NCI-H1105 (cell line): ENCODE data around the gene GYG1.

Experiments used
- DNase-seq: peaks from one replicate; lab custom pipeline; 2025; lab: John Stamatoyannopoulos, UW

The GYG1 gene

DNA sequence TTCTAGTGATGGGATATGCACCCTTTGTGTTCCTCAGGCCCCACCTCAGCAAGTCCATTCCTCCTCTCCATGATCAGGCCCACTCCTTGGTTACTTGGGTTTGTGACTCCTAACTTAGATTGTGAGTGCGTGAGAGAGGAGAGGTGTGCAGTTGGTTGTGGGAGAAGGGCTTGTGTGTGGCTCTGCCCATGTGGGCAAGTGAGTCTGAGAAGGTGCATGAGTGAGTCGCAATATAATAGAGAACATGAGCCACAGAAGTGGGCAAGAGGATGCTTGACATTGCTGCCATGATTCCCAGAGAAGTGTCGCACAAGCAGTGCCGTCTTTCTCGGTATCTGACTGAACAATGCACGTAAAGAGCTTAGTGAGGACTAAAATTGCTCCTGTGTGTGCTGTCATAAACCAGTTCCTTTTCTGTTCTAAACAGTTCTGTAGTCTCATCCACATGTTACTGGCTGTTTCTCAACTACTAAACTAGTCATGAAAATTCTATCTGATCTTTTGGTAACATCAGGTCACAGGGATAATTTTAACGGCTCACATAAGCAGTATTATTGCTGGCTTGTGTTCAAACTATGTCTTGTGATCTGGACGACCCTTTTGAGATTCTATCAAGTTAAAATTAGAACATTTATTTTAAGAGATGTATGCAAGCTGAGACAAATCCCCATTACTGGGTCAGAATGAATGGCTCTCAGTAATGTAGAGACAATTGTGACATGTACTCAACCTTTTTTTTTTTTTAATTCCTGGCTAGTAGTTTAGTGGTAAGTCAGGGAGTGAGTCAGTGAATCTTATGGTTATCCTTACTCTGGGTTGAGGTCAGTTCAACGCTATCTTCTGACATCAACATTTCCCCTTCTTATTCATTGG, 25.6 kb downstream of the GYG1 start:
- no peak for DNase-seq

DNA sequence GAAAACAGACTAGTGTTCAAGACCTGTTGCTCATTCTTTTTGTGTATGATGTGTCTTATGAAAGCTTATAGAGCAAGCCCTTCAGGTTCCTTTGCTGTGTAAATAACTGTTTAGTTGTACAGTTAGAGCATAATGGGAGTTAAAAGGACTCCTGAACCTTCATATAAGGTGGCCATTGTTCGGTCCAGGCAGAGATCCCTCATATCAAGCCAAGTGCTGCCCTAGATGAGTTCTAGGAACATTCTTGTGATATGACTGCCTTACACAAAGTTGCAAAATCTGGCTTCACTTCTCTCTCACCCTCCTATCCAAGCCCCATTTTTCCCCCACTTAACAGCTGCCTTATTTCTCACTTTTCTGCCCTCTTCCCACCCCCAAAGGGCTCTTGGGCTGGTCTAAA, 26.9 kb downstream of the GYG1 start:
- no peak for DNase-seq

- DNase-seq = no peak
Measured at GRCh38 chr3:149019580-149019979, 28.2 kb downstream of the GYG1 start.

- DNase-seq = no peak
Measured at GRCh38 chr3:149020196-149020838, 29.0 kb downstream of the GYG1 start.

DNA sequence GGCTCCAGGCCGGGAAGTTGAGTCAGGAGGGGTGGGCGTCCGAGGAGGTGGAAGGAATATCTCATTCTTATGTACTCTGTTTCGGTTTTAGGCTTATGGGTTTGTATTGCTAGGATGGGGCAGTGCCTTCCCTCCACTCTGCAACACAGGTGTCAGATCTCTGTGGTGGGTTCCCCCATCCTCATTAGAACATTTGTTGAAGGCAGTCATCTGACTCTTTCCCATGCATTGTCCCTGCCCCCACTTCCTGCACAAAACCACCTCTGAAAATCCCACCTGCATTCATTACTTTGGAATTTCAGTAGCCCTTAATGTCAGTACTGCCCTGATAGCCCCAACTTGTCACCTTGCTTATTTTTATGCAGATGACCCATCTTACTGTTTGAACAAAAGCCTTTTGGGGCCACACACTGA, 29.5 kb downstream of the GYG1 start:
- no peak for DNase-seq

- DNase-seq = no peak
Measured at GRCh38 chr3:149021830-149022229, 30.5 kb downstream of the GYG1 start.

DNA sequence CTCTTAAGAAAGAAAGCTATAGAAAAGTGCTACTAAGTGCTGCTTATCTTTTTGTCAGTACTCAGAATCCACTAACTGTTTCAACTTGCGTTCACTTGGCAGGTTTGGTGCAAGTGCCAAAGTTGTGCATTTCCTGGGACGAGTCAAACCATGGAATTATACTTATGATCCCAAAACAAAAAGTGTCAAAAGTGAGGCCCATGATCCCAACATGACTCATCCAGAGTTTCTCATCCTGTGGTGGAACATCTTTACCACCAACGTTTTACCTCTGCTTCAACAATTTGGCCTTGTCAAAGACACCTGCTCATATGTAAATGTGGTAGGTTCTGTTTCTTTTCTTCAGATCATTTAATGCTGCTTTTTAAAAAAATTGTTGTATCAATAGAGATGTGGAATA, 32.6 kb downstream of the GYG1 start:
- no peak for DNase-seq

GRCh38 chr3:149026718-149027117, 35.4 kb downstream of the GYG1 start:
- DNase-seq = no peak

DNA sequence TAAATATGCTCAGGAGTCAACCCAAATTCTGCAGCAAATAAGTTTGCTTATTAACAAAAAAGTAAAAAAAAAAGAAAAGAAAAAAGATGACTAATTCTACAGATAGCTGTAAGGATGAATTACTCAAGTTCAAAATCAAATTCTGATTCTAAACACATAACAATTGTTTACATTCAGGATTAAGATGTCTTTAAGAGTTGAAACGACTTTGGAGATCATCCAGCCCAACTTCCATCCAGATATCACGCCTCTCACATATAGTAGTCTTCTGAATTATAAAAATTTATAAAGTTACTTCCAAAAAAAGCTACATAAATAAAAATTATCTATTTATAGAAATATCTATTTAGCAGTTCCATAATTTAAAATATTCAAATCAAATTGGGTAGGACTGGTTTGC, 39.8 kb downstream of the GYG1 start:
- DNase-seq = no peak

DNA sequence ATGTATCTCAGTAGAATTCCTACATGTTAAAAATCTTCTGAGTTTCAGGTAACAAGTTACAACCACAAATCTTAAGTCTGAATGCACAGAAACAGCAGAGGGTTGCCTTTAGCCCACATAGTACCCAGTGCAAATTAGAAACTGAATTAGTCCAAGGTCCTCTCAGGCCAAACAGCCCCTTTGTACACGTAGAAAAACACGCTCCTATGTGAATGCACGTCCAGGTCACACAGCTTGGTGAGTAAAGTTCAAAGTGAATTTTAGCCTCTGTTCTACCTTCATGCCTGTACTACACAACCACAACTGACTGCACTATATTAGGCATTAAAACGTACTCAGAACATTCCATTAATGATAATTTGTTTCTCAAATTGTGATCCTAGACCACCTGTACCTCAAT, 46.3 kb downstream of the GYG1 start:
- DNase-seq = no peak

DNA sequence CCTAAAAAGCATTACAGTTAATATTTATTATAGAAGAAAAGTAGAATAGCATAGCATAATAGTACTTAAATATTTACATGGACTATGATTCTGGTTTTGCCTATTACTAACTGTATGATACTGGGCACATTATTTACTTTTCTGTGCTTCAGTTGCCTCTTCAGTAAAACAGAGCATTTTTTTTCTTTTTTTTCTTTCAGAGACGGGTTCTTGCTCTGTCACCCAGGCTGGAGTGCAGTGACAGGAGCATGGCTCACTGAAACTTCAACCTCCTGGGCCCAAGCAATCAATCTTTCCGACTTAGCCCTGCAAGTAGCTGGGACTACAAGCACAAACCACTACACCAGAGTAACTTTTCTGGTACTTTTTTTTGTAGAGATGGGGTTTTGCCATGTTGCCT, 47.0 kb downstream of the GYG1 start:
- DNase-seq = no peak

DNA sequence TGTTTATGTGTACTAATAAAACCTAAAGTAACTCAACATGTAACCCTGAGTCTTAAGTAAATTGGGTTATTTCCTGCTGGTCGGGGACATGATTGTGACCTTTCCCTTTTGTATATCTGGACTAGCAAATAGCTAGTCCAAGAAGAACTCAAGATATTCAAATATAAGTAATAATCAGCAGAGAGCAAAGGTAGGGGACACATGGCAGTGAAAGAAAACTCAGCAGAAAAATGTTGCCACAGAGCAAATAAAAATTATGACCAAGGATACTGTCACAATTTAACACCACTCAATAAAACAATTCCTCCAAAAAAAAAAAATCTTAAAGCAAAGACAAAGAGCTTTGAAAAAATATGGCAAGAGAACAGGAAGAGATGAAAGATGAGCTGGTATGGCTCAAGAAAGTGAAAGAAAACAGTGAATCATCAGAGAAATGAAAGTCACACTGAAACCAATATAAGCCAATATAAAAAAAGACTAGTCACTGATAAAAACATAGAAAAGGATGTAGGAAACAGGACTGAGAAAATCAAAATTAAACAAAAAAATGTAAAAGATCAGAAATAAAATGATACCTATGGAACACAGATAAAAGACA, 51.5 kb downstream of the GYG1 start:
- DNase-seq = no peak

- DNase-seq = no peak
Measured at GRCh38 chr3:149044339-149045083, 53.2 kb downstream of the GYG1 start.

GRCh38 chr3:149055575-149055974, 64.2 kb downstream of the GYG1 start:
- no peak for DNase-seq

DNA sequence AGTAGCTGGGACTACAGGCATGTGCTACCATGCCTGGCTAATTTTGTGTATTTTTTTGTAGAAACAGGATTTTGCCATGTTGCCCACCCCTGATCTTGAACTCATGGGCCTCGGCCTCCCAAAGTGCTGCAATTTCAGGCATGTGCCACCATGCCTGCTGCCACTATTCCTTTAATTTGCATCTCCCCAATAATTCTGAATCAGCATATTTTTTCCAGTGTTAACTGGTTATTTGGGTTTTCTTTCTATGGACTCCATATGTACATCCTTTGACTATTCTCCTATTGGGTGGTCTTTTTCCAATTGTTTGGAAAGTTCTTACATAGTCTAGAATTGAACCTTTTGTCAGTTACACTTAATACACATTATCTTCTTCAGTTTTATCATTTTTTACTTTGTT, 66.9 kb downstream of the GYG1 start:
- DNase-seq = no peak

DNA sequence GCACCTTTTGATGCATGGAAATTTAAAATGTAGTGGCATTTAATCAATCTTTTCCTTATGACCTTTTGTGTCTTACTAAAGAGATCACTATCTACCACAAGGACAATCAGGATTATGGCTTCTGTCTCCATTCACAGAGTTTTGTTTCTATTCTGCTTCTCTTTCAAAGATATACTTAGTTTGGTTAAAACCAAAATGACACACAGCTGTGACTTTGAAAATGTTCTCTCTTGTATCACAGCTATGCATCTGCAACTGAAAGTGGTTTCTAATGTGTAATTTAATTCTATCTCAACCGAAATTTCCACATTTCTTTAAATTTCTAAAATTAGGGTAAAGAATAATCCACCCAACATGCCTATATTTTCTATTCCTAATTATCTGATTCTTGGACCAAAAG, 67.3 kb downstream of the GYG1 start:
- DNase-seq = no peak

DNA sequence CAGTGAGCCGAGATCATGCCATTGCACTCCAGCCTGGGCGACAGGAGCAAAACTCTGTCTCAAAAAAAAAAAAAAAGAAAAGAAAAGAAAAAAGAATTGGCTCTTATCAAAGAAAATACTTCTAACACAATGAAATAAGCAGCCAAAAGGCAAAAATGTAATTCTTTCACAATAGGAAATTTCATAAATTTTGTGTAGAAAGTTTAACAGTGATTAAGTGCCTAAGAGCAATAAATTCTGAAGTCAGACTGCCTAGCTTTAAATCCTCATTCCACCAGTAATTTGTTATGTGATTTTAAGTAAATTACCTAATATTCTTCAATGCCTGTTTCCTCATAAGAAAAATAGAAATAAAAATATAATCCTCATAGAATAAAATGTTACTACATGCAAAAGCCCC, 70.4 kb downstream of the GYG1 start:
- DNase-seq = no peak

- DNase-seq = no peak
Measured at GRCh38 chr3:149067883-149068282, 76.5 kb downstream of the GYG1 start.
